ENCODE data around the gene MRPL54. TPM values are rescaled to one million over a fixed set of nuclear protein-coding genes. Genes with fewer than 3 reads are reported as not detected.

MRPL54 gene
- total RNA-seq, 1 donor from 2014 or later = 52.4 TPM

- Mint-ChIP-seq H3K27ac (ENCODE audit: unreplicated experiment) (no peak overlapping the region), H3K9me3 (ENCODE audit: low read depth) (no peaks in the 10 kb centered on the region), H3K4me1 (ENCODE audit: low read depth) (peaks cover 8% of the 10 kb centered on the region), H3K27me3 (ENCODE audit: low read depth) (peaks cover 5% of the 10 kb centered on the region), H3K4me3 (ENCODE audit: unreplicated experiment) (no peak overlapping the region), H3K36me3 (ENCODE audit: low read depth) (no peaks in the 10 kb centered on the region)
- no peak for TF ChIP-seq CTCF (IDR thresholded peaks at IDR 0.05)
- DNase-seq (ENCODE audit: low spot score) = no peak
These were observed 54.2 kb downstream of the MRPL54 start for GRCh38 chr19:3816566-3817218.

Other genes with a start within 250 kb of the MRPL54 start
- 0.35 to 0.65 TPM (median 0.56 TPM) in 3 replicates for gene TEKTIP1, start 223.5 kb upstream of the MRPL54 start, total RNA-seq
- 65.8 to 101 TPM (median 98.4 TPM) in 3 replicates for gene MFSD12, start 205.1 kb upstream of the MRPL54 start, total RNA-seq
- gene HMG20B, start 189.7 kb upstream of the MRPL54 start, total RNA-seq = 60.9 to 69.3 TPM (median 68.2 TPM) in 3 replicates
- gene GIPC3, start 177.2 kb upstream of the MRPL54 start, total RNA-seq = 0.15 to 3.3 TPM (median 2.2 TPM) in 3 replicates
- 5.4 to 5.8 TPM in 2 of 3 replicates, not detected in the other for gene TBXA2R, start 155.8 kb upstream of the MRPL54 start, total RNA-seq
- gene CACTIN, start 135.9 kb upstream of the MRPL54 start, total RNA-seq = 18.6 to 22.0 TPM (median 19.5 TPM) in 3 replicates
- 81.0 to 98.4 TPM (median 85.5 TPM) in 3 replicates for gene PIP5K1C, start 62.2 kb upstream of the MRPL54 start, total RNA-seq
- gene TJP3, start 54.3 kb upstream of the MRPL54 start, total RNA-seq = not detected in 3 replicates
- gene APBA3, start 990 bp upstream of the MRPL54 start, total RNA-seq = 17.8 to 20.4 TPM (median 18.2 TPM) in 3 replicates
- not detected in 3 replicates for gene RAX2, start 9.5 kb downstream of the MRPL54 start, total RNA-seq
- not detected in 3 replicates for gene MATK, start 23.7 kb downstream of the MRPL54 start, total RNA-seq
- gene ZFR2, start 106.4 kb downstream of the MRPL54 start, total RNA-seq = not detected in 3 replicates
- not detected in 3 replicates for gene ATCAY, start 118.0 kb downstream of the MRPL54 start, total RNA-seq
- gene NMRK2, start 170.4 kb downstream of the MRPL54 start, total RNA-seq = not detected in 3 replicates
- 131 to 185 TPM (median 170 TPM) in 3 replicates for gene DAPK3, start 208.4 kb downstream of the MRPL54 start, total RNA-seq
- gene EEF2, start 222.8 kb downstream of the MRPL54 start, total RNA-seq = 2,036 to 2,432 TPM (median 2,370 TPM) in 3 replicates
- 26.3 to 29.7 TPM (median 26.7 TPM) in 3 replicates for gene PIAS4, start 245.1 kb downstream of the MRPL54 start, total RNA-seq